ENCODE measurements around the gene MFRP. TPM values are rescaled to one million over a fixed set of nuclear protein-coding genes. Genes with fewer than 3 reads are reported as not detected.

Gene MFRP
- total RNA-seq, 2 donors from 2014 or later: not detected

DNA sequence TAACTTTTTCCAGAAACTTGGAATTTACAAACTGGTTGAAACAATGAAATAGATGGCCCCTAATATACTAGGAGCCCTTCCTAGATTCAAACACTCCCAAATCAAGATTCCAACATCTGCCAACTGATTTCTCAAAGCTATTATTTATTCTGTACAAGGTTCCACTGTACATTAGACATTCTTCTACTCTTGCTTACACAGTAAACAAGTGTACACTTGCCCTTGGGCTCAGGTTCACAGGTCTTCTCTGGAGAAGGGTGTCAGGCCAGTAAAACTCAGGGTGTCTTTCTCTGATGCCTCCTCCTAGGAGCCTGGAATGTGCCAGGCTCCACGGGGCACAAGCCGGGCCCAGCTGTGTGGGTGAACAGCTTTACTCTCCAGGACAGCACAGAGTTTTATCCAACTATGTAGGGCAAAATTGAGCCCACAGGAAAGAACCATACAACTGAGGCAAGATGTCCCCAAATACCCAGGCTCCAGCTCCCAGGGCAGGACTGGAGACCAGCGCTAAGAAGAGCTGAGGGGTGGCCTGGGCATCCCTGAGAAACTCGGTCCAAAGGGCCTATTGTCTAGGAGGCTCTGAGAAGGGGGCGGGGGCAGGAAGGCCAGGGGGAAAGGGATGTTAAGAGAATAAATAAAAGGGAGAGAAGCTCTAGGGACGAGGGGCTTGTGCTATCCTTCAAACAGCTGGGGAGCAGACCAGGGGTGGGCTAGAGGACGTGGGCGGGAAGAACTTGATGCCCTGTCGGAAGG lies 8.8 kb upstream of the MFRP start:
- no peak for DNase-seq (ENCODE audit: low spot score)
- H3K36me3 ChIP-seq: no peaks in the 10 kb centered on the region
- H3K4me3 ChIP-seq: no peak overlapping the region
- H3K9me3 ChIP-seq: no peaks in the 10 kb centered on the region
- TF ChIP-seq POLR2A (IDR thresholded peaks at IDR 0.05) (no peak), POLR2AphosphoS5 (IDR thresholded peaks at IDR 0.05) (no peak)
- TF ChIP-seq, protein P1, sequence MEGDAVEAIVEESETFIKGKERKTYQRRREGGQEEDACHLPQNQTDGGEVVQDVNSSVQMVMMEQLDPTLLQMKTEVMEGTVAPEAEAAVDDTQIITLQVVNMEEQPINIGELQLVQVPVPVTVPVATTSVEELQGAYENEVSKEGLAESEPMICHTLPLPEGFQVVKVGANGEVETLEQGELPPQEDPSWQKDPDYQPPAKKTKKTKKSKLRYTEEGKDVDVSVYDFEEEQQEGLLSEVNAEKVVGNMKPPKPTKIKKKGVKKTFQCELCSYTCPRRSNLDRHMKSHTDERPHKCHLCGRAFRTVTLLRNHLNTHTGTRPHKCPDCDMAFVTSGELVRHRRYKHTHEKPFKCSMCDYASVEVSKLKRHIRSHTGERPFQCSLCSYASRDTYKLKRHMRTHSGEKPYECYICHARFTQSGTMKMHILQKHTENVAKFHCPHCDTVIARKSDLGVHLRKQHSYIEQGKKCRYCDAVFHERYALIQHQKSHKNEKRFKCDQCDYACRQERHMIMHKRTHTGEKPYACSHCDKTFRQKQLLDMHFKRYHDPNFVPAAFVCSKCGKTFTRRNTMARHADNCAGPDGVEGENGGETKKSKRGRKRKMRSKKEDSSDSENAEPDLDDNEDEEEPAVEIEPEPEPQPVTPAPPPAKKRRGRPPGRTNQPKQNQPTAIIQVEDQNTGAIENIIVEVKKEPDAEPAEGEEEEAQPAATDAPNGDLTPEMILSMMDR (IDR thresholded peaks at IDR 0.05): no peak
- no peaks in the 10 kb centered on the region for H3K27me3 ChIP-seq (replicated peaks; ENCODE audit: insufficient read depth)
- H3K27ac ChIP-seq: no peak overlapping the region
- 62% methylated on average over 9 of the region's 9 CpGs for WGBS
- H3K4me1 ChIP-seq (replicated peaks): no peaks in the 10 kb centered on the region
- intact Hi-C loops (cut with DNase I): loop anchor here (10.0 kb wide), 1 partner anchor 370 kb away; the partner anchor contains the start of gene NECTIN1

DNA sequence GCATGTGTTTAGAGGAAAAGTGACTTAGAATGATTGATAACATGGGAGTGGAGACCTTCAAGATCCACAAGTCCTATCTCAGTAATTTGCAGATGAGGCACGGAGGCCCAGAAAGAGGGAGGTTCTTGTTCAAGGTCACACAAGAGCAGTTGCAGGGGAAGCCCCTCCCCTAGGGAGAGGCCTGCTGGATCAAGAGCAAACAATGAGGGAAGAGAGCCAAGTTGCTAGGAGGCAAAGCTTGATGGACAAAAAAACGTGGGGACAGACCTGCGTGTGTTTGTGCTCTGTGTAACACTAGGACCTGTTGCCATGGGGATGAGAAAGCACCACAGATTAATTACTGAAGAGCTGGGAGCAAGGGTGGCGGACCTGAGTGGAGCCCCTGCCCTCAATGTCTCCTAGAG lies 6.4 kb upstream of the MFRP start:
- WGBS: 30% methylated on average over 4 of the region's 4 CpGs
- TF ChIP-seq POLR2AphosphoS5 (IDR thresholded peaks at IDR 0.05) (no peak), POLR2A (IDR thresholded peaks at IDR 0.05) (no peak)
- TF ChIP-seq, protein P1 (IDR thresholded peaks at IDR 0.05): no peak
- intact Hi-C loops (cut with DNase I): loop anchor here (10.0 kb wide), 1 partner anchor 372 kb away; the partner anchor contains the start of gene NECTIN1
- H3K4me1 ChIP-seq (replicated peaks): no peaks in the 10 kb centered on the region
- H3K27ac ChIP-seq: no peak overlapping the region
- no peaks in the 10 kb centered on the region for H3K36me3 ChIP-seq
- no peak overlapping the region for H3K4me3 ChIP-seq
- H3K27me3 ChIP-seq (replicated peaks; ENCODE audit: insufficient read depth): no peaks in the 10 kb centered on the region
- no peaks in the 10 kb centered on the region for H3K9me3 ChIP-seq
- DNase-seq (ENCODE audit: low spot score): no peak

DNA sequence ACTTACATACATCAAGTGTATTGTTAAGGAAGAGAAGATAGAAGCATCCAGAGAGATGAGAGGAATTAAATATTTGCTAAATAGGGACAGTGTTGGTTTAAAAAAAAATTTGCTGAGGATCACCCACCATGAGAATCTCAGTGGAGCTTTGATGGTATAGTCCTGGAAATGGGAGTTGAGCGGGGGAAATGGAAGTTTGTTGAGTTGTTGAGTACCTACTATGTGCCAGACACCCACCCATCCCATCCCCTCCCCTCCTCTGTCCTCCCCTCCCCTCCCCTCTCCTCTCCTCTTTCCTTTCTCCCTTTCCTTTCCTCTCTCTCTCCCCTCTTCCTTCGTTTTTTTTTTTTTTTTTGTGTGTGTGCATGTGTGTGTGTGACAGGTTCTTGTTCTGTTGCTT lies 4.7 kb upstream of the MFRP start:
- no peak for TF ChIP-seq POLR2AphosphoS5 (IDR thresholded peaks at IDR 0.05)
- TF ChIP-seq, protein P1 (IDR thresholded peaks at IDR 0.05): no peak
- TF ChIP-seq POLR2A (IDR thresholded peaks at IDR 0.05): no peak
- intact Hi-C loops (cut with DNase I): loop anchor here (10.0 kb wide), 1 partner anchor 374 kb away; the partner anchor contains the start of gene NECTIN1
- Histone ChIP-seq H3K27me3 (replicated peaks; ENCODE audit: insufficient read depth) (no peaks in the 10 kb centered on the region), H3K27ac (no peak overlapping the region), H3K36me3 (no peaks in the 10 kb centered on the region), H3K4me1 (replicated peaks) (no peaks in the 10 kb centered on the region), H3K9me3 (no peaks in the 10 kb centered on the region), H3K4me3 (no peak overlapping the region)
- DNase-seq (ENCODE audit: low spot score): no peak
- 64% methylated on average over 2 of the region's 2 CpGs for WGBS

DNA sequence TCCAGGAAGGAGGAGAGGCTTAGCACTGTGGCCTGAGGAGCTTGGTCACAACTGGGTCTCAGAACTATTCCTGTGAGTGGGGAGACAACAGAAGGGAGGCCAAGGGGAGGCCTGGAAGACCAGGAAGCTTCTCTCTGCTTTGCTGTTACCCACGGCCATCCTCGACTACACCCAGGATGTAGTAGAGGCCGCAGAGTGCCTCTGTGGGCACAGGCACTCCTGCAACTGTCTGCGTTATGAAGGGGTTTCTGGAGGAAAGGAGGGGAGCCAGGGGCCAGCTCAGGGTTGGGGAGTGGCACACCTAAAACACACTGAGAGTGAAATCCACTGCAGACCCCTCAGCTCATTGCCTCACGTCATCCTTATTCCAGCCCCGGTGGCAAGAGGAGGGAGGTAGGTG lies 3.8 kb upstream of the MFRP start:
- Histone ChIP-seq H3K27ac (no peak overlapping the region), H3K27me3 (replicated peaks; ENCODE audit: insufficient read depth) (no peaks in the 10 kb centered on the region), H3K9me3 (no peaks in the 10 kb centered on the region), H3K4me3 (no peak overlapping the region), H3K4me1 (replicated peaks) (no peaks in the 10 kb centered on the region), H3K36me3 (no peaks in the 10 kb centered on the region)
- DNase-seq (ENCODE audit: low spot score): no peak
- WGBS: 83% methylated on average over 6 of the region's 6 CpGs
- TF ChIP-seq POLR2AphosphoS5 (IDR thresholded peaks at IDR 0.05): no peak
- TF ChIP-seq, protein P1 (IDR thresholded peaks at IDR 0.05): no peak
- no peak for TF ChIP-seq POLR2A (IDR thresholded peaks at IDR 0.05)
- intact Hi-C loops (cut with DNase I): loop anchor here (10.0 kb wide), 1 partner anchor 374 kb away; the partner anchor contains the start of gene NECTIN1
